ENCODE data around the gene EXOSC1. TPM values are rescaled to one million over a fixed set of nuclear protein-coding genes. Genes with fewer than 3 reads are reported as not detected.

Gene EXOSC1
- total RNA-seq, 1 experiment from 2014 or later, result 52.7 TPM

DNA sequence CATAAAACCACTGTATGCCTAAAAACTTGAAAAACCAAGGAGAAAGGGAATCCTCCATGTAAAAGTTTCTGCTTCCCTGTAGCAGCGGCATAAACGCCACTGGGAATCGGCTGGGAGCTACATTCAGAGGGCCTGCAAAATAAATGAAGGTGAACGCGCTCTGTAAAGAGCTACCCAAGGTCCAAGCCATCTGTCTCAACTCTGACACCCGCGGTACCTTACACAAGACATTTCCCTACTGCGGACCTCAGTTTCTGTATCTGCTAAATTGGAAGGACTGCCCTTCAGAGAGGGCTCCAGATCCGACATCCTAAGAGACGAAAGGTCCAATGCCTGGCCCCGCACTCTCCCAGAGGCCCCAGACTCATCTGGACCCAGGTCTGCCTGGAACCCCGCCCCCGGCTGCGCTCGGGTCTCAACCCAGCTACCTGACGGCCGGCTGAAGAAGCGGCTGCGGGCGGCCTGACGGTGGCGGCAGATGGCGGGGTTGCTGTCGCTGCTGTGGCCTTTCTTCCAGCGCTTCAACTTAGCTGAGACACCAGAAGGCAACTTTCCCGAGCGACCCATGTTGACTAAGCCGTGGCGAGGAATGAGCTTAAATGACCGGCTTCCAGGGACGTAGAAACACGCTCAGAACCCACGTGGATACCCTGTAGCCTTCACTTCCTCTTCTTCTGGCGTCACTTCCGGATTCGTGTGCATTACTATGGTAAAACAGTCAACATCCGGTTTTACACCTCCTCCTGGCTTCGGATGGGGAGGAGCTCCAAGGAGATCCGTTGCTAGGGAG is 44.9 kb downstream of the EXOSC1 start, which contains the start of gene RRP12:
RRP12 (minus strand) TSS at position 676 of the 790 bp plus-strand sequence; CDS start at position 567, 109 bp downstream.
- Histone ChIP-seq H3K27ac (ENCODE audit: low read depth, low read length, poor library complexity, severe bottlenecking) (peak within 1 kb of the TSS; percentile 86), H3K9me3 (ENCODE audit: low read depth, low read length, poor library complexity, severe bottlenecking) (no peaks in the 10 kb centered on the region), H3K27me3 (replicated peaks; ENCODE audit: insufficient read depth, low read depth, low read length, poor library complexity) (no peaks in the 10 kb centered on the region), H3K4me3 (ENCODE audit: low read depth, low read length, poor library complexity, severe bottlenecking) (peak within 1 kb of the TSS; percentile 99), H3K36me3 (ENCODE audit: insufficient read depth, low read length, poor library complexity, severe bottlenecking) (peaks cover 12% of the 10 kb centered on the region), H3K4me1 (ENCODE audit: insufficient read depth, low read length, poor library complexity, severe bottlenecking) (peaks cover 10% of the 10 kb centered on the region)
- TF ChIP-seq, protein P1, sequence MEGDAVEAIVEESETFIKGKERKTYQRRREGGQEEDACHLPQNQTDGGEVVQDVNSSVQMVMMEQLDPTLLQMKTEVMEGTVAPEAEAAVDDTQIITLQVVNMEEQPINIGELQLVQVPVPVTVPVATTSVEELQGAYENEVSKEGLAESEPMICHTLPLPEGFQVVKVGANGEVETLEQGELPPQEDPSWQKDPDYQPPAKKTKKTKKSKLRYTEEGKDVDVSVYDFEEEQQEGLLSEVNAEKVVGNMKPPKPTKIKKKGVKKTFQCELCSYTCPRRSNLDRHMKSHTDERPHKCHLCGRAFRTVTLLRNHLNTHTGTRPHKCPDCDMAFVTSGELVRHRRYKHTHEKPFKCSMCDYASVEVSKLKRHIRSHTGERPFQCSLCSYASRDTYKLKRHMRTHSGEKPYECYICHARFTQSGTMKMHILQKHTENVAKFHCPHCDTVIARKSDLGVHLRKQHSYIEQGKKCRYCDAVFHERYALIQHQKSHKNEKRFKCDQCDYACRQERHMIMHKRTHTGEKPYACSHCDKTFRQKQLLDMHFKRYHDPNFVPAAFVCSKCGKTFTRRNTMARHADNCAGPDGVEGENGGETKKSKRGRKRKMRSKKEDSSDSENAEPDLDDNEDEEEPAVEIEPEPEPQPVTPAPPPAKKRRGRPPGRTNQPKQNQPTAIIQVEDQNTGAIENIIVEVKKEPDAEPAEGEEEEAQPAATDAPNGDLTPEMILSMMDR (conservative IDR thresholded peaks at IDR 0.05; ENCODE audit: low read depth, low read length), result 0 out of 2 replicates have a peak, but pooled peaks have one; percentile 18
- no peak for TF ChIP-seq EZH2 (IDR thresholded peaks at IDR 0.05; ENCODE audit: borderline replicate concordance, low read depth, low read length, poor library complexity, severe bottlenecking)
- CTCF ChIA-PET, result interaction anchor here (1.3 kb wide), 1 partner anchor 11 kb away, joined by 4 read pairs; no protein-coding TSS in a partner anchor
- POLR2A ChIA-PET (ENCODE audit: low non-redundant PET), result interaction anchor here (0.5 to 0.6 kb wide), 2 partner anchors 22 to 82 kb away, joined by 3 to 5 read pairs; no protein-coding TSS in a partner anchor
- TSS peak; percentile 87 for BruUV-seq (replicated peaks)
- DNase-seq (ENCODE audit: low spot score), result peak; percentile 99
- intact Hi-C loops (cut with micrococcal nuclease; ENCODE audit: unreplicated experiment), result no loop called here

DNA sequence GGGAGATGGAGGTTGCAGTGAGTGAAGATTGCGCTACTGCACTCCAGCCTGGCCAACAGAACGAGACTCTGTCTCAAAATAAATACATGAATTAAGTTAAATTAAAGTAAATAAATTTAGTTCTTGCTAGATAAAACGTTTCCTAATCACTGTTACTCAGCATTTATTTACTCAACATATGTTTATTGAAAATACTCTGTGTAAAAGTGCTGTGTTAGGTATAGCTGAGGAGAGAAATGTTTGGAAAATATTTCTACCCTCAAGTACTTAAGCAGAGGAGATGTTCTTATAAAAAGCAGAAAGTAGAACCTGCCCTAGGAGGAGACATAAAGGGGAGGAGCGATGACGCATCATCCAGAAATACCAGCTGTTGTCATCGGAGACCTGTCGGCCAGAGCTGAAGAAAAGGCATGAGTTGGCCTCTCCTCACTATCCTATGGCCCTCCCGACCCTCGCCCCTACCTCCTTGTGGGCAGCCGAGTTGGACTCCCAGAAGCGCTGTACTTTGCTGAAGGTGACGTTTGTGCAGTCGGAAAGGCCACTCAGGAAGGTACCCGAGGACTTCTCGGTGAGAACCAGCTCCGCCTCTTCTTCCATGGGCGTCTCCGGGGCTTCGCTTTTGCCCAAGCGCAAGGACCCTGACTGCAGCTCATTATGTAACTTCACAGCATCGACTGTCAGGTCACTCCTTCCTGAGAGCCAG is 45.8 kb downstream of the EXOSC1 start:
- TF ChIP-seq EZH2 (IDR thresholded peaks at IDR 0.05; ENCODE audit: borderline replicate concordance, low read depth, low read length, poor library complexity, severe bottlenecking), result no peak
- CTCF ChIA-PET, result no interaction called here
- peak; percentile 59 for DNase-seq (ENCODE audit: low spot score)
- peak overlapping the region; percentile 86 for H3K27ac ChIP-seq (ENCODE audit: low read depth, low read length, poor library complexity, severe bottlenecking)
- peak overlapping the region; percentile 99 for H3K4me3 ChIP-seq (ENCODE audit: low read depth, low read length, poor library complexity, severe bottlenecking)
- BruUV-seq (replicated peaks), result no TSS peak
- intact Hi-C loops (cut with micrococcal nuclease; ENCODE audit: unreplicated experiment), result no loop called here
- H3K9me3 ChIP-seq (ENCODE audit: low read depth, low read length, poor library complexity, severe bottlenecking), result no peaks in the 10 kb centered on the region
- peaks cover 10% of the 10 kb centered on the region for H3K4me1 ChIP-seq (ENCODE audit: insufficient read depth, low read length, poor library complexity, severe bottlenecking)
- peaks cover 18% of the 10 kb centered on the region for H3K36me3 ChIP-seq (ENCODE audit: insufficient read depth, low read length, poor library complexity, severe bottlenecking)
- POLR2A ChIA-PET (ENCODE audit: low non-redundant PET), result no interaction called here
- no peaks in the 10 kb centered on the region for H3K27me3 ChIP-seq (replicated peaks; ENCODE audit: insufficient read depth, low read depth, low read length, poor library complexity)

DNA sequence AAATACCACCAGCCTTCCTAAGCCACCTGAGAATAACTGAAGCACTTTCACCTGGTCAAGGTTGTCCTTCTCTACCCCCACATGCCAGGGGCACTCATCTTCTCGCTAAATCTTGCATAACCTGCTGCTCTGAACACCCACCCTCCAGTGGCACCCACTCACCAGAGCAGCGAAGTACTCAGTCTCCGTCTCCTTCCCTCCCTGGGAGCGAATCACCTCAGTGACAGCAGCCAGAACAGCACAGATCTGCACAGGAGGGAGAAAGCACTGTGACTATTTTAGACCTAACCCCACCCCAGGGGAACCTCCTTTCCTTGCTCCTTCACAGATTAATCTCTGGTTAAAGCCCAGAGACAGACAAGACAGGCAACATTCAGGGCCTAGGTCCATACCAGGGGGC is 49.8 kb downstream of the EXOSC1 start:
- no peak for DNase-seq (ENCODE audit: low spot score)
- Histone ChIP-seq H3K27ac (ENCODE audit: low read depth, low read length, poor library complexity, severe bottlenecking) (no peak overlapping the region), H3K9me3 (ENCODE audit: low read depth, low read length, poor library complexity, severe bottlenecking) (no peaks in the 10 kb centered on the region), H3K4me1 (ENCODE audit: insufficient read depth, low read length, poor library complexity, severe bottlenecking) (peaks cover 6% of the 10 kb centered on the region), H3K4me3 (ENCODE audit: low read depth, low read length, poor library complexity, severe bottlenecking) (no peak overlapping the region), H3K36me3 (ENCODE audit: insufficient read depth, low read length, poor library complexity, severe bottlenecking) (peaks cover 31% of the 10 kb centered on the region), H3K27me3 (replicated peaks; ENCODE audit: insufficient read depth, low read depth, low read length, poor library complexity) (no peaks in the 10 kb centered on the region)
- TF ChIP-seq, protein P1 (conservative IDR thresholded peaks at IDR 0.05; ENCODE audit: low read depth, low read length), result no peak
- TF ChIP-seq EZH2 (IDR thresholded peaks at IDR 0.05; ENCODE audit: borderline replicate concordance, low read depth, low read length, poor library complexity, severe bottlenecking), result no peak
- ChIA-PET CTCF (no interaction called here), POLR2A (ENCODE audit: low non-redundant PET) (no interaction called here)
- intact Hi-C loops (cut with micrococcal nuclease; ENCODE audit: unreplicated experiment), result no loop called here
- no TSS peak for BruUV-seq (replicated peaks)

Data from A673 (cell line).